NCI-H748 (cell line): Measurements from ENCODE around the gene PAQR3.

Experiments
- DNase-seq: peaks from one replicate; lab custom pipeline; 2025; ENCODE audit not compliant: unreplicated experiment; lab: John Stamatoyannopoulos, UW

The PAQR3 gene, protein sequence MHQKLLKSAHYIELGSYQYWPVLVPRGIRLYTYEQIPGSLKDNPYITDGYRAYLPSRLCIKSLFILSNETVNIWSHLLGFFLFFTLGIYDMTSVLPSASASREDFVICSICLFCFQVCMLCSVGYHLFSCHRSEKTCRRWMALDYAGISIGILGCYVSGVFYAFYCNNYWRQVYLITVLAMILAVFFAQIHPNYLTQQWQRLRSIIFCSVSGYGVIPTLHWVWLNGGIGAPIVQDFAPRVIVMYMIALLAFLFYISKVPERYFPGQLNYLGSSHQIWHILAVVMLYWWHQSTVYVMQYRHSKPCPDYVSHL

DNA sequence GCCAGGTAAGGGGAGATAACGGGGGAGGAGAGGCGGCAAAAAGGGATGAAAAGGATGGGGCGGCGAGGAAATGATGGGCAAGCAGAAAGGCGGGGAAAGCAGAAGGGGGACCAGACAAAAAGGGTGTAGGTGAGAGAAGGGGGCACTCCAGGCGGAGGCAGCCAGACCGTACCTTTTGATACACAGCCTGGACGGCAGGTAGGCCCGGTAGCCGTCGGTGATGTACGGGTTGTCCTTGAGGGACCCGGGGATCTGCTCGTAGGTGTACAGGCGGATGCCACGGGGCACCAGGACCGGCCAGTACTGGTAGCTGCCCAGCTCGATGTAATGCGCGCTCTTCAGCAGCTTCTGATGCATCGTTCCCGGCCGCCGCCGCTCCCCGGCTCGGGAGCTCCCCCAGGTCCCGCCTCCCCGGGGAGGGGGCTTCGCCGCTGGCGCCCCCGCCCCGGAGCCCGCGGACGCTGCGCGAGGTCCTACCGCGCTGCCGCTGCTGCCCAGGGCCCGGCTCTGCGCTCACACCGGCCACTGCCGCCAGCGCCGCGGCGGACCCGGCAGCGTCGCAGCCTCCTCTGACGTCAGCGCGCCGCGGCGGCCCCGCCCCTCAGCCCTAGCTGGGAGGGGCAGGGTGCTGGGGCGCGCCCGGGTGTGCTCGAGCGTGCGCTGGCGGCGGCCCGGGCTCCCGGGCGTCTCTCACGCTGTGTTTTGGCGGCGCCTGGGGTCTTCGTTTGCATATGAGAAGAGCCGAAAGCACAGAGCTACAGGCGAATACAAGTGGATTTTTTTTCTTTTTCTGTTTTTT lies at the start of gene PAQR3:
Gene PAQR3, minus strand, starts transcription at position 571 of the 799 bp plus-strand sequence. Its CDS starts 214 bp downstream, at position 357.
- DNase-seq, result peak; percentile 87

DNA sequence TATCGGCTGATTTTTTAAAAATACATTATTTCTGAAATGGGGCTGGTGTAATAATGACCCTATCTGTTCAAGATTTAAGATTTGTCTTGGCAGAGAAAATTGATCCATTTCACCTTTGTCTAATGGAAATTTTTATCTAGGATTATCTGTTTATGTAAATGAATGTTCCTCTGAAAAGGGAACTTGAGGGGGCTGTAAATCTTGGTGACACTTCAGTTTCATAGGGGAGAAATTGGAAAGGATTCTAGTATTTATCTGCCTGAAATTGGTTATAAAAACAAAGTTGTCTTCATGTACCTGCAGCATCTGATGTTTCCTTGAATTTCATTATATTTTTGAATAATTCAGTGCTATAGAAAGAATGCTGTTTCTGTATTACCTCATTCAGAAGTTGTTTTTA lies 48.4 kb upstream of the PAQR3 start:
- no peak for DNase-seq

DNA sequence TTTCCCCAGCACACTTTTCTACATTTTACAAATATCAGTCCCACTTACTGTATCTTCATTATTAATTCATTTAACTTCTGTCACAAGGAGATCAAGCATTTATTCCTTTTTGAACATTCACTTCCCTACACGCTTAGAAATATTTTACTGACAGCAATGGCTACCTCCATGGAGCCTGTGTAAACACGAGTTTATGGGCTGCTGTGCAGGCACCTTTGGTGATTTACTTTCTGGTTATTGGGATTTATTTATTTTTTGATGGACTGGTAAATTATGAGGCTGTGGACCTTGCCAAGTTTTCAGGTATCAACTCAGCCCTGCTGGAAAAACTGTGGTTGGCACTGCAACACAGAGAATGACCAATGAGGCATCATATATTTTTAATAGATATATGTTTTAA lies 45.4 kb upstream of the PAQR3 start:
- no peak for DNase-seq

DNA sequence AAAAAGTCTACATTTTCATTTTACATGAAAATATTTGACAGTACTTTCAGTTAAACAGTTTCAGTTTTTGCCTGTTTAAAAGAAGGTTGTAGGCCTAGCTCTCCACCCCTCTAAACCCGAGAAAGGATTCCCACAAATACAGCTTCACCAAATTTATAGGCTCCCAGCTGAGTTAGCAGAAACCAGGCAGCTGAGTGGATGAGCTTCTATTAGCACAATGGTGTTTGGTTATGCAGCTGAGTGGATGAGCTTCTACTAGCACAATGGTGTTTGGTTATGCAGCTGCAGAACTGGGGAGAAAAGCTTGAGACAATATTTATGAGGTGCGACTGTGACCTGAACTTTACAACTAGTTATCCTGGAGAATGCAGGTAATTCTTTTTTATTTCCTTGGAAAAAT lies 36.6 kb upstream of the PAQR3 start:
- peak; percentile 15 for DNase-seq

DNA sequence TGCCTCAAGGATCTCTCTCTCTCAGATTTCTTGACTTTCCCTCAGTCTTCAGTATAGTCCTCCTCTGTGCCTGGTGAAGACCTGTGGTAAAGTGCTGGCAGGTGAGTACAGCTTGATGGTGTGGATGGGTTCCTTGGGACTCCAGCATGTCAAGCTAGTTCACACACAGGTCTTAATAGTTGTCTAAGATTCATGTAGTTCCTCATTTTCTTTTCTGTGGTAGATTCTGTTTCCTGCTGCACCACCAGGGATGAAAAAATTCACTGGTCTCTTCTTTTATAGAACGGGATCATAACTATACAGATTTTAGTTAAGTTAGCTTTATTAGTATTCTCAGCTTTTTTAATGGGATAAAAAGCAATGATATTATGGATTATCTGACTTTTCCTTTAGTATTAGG lies 32.5 kb upstream of the PAQR3 start:
- DNase-seq, result no peak

DNA sequence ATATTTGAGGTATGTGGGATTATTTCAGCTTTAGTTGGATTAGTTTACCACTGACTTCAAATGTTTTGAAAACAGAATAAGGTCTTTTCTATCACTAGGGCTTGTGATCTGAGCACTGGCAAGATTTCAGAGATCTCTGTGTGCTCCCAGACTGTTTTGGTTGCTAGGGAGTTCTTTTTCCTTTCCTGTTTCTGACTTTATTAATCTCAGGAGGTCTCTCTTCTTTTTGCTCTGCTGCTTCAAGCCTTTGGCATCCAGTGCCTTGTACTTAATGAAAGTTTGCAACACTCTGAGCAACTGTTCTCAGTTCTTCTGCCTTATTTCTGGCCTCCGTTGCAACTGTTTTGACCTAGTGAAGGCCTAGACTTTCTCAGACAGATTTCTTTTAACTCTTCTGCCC lies 32.1 kb upstream of the PAQR3 start:
- DNase-seq, result no peak

DNA sequence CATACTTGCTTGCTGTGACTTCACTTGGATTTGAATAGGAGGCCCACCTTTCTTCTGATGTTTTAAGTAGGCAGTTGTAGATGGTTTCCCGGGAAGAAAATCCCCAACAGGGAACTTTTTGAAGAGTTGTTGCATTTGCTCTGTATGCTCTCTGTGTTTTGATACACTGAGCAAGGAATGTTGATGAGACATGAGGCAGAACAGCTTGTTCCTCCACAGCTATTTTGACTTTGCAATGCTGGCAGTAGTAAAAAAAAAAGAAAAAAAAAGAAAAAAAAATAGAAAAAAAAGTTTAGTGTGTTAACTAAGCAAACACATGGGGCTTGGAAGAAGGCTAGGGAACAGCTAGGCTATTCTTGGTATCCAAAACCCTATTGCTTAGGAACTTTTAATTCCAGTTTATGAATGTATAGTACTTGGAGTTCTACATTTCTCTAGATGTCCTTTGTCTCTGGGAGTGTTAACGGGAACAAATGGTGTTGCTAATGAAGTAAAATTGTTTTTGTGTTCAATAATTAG lies 23.4 kb upstream of the PAQR3 start:
- no peak for DNase-seq

DNA sequence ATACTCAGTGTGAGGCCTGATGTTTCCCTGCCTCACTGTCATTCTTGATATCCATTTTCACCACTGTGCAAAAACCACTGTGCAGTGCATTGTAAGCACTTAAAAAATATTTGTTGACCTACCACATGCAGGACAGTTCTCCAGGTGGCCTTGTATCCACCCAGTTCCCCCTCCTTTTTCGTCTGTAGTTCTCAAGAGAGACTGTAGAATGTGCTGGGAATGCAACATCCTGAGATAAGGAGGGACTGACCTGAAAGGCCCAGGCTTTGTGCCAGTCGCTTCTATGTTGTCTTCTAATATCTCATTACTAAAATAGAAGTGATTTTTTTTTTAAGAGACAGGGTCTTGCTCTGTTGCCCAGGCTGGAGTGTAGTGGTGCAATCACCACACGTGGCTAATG lies 21.7 kb upstream of the PAQR3 start:
- DNase-seq, result no peak

DNA sequence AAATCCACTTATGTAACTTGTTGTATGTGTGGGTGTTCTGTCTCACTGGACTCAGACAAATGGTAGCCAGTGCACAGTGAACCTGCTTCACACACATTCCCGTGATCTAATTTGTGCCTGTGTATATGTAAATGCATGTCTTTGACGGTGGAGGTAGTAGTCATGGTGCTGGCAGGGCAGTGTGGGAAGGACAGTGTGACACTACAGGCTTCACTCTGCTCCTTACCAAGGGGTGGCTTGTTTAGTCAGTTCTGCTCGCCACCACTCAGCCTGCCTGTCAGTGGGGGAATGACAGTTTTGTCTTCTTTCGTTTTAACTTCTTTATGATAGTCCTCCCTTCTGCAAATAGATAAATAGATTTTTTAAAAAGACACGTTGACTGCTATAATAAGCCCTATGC lies 17.7 kb upstream of the PAQR3 start:
- DNase-seq, result no peak

DNA sequence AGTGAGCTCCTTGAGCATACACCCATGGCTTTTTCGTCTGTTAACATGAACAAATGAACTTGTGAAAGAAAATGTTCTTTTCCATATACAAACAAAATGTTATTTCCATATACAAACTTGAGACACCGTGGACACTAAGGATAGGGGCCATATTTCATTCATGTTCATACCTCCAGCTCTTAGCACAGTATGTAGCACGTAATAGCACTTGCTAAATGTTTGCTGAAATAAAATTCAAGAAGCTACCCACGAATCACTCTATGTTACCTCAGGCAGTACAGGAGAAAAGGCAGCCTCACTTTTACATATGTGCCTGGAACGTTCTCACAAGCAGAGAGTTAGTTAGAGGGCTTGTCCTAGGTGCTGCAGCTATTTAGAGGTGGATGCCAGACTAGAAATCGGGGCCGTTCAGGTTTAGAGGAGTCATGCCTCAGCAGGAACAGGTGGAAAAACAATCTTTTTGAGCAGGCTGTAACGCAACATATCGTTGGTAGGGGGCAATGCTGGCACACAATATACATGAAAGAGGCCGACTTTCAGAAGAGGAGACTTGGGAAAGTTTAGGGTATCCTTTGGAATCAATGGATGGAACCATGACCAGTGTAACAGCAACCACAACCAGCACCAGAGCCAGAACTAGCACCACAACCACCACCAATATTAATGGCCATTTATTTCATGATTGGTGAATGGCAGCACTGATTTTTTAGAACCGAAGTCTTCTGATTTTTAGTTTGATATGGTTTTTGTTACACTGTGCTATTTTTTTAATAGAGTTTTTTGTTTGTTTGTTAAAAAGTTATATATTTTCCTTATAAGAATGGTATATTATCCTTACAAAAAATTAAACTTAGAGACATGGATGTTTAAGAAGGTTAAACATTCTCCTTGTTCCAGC lies 14.8 kb upstream of the PAQR3 start:
- peak; percentile 71 for DNase-seq

DNA sequence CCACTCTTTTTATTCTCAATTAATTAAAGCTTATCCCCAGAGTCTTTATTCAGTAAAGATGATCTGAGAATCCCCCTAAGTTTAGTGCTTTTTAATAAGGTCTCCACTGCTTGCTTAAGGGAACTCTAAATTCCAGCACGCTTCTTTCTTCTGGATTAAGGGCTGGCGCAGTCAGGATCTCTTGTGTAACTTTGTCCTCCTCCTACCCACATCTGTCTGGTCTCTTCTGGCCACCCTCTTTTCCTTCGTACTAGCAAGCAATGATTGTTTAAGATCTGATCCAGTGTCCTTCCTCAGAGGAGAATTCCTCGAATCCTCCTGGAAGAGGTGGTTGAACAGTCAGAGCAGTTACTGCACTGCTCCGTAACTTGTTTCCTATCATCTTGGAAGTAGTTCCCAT lies 14.0 kb upstream of the PAQR3 start:
- no peak for DNase-seq

DNA sequence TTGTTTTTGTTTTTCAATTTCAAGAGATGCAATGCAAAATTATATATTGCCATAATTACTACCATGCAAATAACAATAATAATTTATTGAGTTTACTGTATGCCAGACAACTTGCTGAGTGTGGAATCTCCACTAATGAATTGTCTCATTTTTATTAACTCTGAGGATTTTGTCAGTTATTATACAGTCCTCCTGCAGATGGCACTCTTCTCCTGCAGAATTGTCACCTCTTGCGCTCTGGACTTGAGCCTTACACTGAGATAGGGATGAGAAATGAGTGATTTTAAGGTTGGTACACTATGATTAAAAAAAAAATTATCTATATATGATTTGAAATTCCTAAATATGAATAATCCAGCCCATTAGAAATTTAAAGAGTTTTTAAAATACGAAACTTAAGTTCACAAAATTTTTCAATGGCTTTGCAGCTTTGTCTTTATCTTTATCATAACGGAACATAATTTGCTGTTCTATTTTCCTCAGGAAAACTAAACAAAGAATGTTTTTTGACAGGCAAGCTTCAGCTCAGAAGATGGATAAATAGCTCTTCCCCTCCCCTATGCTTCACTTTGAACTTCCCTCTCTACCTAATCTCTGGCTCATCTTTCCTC lies 12.7 kb upstream of the PAQR3 start:
- peak; percentile 52 for DNase-seq

DNA sequence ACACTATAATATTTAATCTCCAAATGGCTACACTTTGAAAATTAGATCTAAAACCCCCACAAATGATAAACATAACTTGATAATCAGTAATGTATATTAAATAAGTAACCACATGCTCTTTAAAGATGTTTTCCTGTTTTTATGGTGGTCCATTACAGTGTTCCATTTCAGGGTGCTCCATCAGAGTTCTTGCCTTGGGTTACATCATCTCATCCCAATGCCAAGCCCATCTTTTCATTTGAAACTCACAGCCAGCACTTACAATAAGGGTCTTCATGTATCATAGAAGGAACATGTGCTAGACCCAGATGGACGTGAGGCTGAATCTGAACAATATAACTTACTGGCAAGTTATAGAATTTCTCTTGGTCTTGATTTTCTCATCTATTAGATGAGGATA lies 10.5 kb upstream of the PAQR3 start:
- no peak for DNase-seq

DNA sequence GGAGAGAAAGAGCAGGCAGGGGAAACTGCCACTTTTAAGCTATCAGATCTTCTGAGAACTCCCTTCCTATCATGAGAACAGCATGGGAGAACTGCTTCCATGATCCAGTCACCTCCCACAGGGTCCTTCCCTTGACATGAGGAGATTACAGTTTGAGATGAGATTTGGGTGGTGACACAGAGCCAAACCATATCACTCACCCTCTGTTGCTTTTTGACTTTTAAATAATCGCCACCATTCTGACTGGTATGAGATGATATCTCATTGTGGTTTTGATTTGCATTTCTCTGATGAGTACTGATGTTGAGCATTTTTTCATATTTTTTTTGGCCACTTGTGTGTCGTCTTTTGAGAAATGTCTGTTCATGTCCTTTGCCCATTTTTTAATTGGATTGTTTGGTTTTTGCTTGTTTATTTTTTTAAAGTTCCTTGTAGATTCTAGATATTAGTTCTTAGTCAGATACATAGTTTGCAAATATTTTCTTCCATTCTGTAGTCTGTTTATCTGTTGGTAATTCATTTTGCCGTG lies 6.5 kb upstream of the PAQR3 start:
- no peak for DNase-seq

DNA sequence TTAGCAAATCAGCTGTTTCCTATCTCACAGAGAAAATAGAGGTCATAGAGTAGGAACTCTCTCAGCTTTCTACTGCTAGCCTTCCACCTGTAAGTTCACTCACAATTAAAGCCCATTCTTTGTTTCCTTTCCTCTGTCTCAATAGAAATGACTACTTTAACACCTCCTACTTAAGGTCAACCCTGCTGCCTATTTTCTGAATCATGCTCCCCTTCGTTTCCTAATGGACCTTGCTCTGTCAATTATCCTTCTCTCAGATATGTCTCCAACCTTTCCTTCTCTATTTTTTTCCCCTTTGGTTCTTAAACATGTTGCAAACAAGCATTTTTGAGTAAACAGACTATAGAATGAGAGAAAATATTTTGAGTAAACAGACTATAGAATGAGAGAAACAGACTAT lies 5.1 kb upstream of the PAQR3 start:
- no peak for DNase-seq

DNA sequence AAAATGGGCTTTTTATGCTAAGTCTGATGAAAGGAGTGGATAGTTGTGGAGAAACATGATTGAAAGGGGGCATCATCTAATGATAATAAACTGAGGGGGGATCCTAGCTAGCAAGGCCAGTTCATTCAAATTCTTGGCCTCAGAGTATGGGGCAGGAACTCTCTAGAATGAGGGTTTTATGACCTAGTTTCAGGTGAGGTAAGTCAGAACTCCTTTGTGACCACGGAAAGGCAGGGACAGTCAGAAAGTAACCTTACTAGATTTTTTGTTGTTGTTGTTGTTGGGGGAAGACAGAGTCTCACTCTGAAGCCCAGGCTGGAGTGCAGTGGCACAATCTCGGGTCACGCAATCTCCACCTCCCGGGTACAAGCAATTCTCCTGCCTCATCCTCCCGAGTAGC lies 1.5 kb upstream of the PAQR3 start:
- DNase-seq, result no peak

DNA sequence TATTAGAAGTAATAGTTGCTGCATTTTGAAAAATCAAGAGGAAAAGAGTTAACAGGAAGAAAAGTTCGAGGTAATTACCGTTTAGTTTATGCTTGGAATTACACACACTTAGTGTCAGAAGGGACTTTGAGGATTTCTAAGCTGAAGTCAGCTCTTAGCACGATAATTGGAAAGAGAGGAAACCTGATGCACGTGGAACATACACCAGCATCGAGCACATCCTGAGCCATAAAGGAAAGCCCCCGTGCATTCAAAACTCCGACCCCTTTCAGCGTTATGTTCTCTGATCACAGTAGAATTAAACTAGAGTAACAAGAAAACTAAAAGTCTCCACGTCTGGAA lies 400 bp upstream of the PAQR3 start:
- peak; percentile 72 for DNase-seq

DNA sequence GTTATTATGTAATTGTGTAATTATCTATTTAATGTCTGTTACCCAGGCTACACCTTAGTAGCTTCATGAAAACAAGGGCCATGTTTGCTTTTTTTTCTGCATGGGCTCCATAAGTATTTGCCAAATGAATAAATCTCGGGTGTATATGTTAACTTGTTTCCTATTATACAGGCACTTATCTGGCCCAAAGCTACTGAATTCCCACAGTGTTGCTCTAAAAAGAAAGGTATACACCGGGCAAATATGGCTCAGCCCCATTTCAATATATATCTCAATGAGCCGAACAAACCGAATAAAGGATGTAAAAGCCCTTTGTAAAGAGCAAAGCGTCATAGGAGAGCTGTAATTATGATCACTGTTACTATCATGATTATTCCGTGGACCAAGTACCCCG lies 767 bp downstream of the PAQR3 start:
- DNase-seq, result peak; percentile 56

DNA sequence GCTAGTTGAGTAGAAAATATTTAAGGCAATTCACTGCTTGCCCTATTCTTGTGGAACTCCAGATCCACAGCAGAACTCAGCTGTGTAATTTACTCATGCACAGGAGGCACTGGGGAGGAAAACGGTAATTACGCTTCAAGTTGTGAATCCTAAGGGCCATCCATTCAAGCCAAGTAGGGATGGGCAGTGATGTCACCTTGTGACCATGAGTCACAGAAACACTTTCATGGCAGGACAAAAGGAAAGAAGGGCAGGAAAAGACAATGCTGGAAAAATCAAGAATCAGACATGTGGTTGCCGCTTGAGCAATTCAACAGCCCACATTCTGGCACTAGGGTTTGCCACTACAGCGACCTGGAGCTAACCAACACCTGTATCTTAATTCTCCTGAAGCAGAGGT lies 1.4 kb downstream of the PAQR3 start:
- peak; percentile 54 for DNase-seq

DNA sequence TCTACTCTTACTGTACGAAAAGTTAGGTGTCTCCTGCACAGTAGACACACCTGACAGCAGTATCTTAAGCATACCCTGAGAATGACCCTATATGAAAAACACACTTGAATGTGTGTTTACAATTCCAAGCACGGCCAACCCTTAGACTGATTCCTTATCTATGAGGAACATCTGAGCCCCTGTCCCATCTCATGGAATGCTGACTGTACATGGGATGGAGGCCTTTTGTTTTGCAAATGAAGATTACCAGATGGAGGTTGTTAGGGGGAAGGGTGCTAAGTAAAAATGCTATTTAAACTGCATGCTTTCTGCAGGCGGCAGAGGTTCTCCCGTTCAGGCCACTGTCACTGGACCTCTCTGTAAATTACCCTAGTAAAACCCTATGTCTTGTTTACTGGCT lies 2.2 kb downstream of the PAQR3 start:
- DNase-seq, result no peak
